DND-41 (cell line): ENCODE results near the gene RASSF7.

Experiments
- EZH2 ChIP-seq: IDR thresholded peaks from 3 replicates; pipeline ENCODE4 v1.6.1; 2012; ENCODE audit warnings: borderline replicate concordance, low read depth, mild to moderate bottlenecking, moderate library complexity, low read length, inconsistent platforms; ENCODE audit not compliant: severe bottlenecking
- TF ChIP-seq, protein P1 (sequence below): IDR thresholded peaks from 2 replicates; pipeline ENCODE4 v1.5.1; 2012; ENCODE audit warnings: borderline replicate concordance, low read length, moderate library complexity, mild to moderate bottlenecking; ENCODE audit not compliant: poor library complexity, severe bottlenecking; ENCODE audit errors: extremely low read depth

DNA sequence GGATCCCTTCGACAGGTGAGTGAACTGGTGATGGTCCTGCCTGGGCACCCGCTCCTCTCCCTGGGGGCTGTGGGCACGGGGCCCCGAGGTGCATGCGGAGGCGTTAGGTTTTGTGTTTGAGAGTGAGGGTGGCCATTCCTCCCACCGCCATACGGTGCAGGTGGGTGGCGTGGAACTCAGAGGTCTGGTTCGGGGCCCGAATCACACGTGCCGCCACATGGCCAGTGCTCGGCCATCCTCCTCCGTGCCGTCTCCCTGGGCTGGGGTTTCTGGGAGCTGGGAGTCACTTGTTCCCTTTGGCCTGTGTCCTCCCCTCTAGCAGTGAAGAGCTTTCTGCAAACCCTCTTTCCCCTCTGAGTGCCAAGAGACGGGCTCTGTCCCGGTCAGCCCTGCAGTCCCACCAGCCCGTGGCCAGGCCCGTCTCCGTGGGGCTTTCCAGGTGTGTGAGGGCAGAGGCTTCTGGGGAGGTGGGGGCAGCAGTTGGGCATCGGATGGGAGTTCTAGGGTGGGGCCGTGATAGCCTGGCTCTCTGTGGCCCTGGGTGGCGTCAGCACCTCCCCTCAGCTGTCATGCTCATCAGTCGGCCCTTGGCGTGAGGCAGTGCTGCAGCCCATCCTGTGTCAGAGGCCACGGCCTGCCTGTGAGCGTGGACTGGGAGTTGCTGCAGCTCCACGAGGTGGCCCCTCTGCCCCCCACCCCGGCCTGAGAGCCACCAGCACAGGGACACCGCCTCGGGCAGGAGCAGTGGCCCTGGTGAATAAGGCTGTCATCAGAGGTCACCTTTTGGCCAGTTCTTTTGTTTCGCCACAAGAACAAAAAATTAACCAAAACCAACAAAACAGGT, 44.7 kb downstream of the RASSF7 start:
- no peak for TF ChIP-seq EZH2
- TF ChIP-seq, protein P1, sequence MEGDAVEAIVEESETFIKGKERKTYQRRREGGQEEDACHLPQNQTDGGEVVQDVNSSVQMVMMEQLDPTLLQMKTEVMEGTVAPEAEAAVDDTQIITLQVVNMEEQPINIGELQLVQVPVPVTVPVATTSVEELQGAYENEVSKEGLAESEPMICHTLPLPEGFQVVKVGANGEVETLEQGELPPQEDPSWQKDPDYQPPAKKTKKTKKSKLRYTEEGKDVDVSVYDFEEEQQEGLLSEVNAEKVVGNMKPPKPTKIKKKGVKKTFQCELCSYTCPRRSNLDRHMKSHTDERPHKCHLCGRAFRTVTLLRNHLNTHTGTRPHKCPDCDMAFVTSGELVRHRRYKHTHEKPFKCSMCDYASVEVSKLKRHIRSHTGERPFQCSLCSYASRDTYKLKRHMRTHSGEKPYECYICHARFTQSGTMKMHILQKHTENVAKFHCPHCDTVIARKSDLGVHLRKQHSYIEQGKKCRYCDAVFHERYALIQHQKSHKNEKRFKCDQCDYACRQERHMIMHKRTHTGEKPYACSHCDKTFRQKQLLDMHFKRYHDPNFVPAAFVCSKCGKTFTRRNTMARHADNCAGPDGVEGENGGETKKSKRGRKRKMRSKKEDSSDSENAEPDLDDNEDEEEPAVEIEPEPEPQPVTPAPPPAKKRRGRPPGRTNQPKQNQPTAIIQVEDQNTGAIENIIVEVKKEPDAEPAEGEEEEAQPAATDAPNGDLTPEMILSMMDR = no peak
